SK-N-SH (cell line): Measurements from ENCODE around the gene STUB1. TPM values are rescaled to one million over a fixed set of nuclear protein-coding genes. Genes with fewer than 3 reads are reported as not detected.
A peak's percentile ranks its signal among the peaks of the same experiment; 100 is the strongest.

Experiments
- CTCF ChIA-PET: fragments of 300-600, 350-600 bp; formaldehyde crosslinking; extraction: SDS; loops from one replicate; lab custom pipeline; 2021; lab: Yijun Ruan, JAX
- POLR2A ChIA-PET: fragments of 350-600 bp; sonication (Branson Sonifier 250); formaldehyde crosslinking; extraction: SDS; loops from one replicate; lab custom pipeline; 2020; ENCODE audit warnings: antibody characterized with exemption, inconsistent platforms; lab: Yijun Ruan, JAX
- DNase-seq: peaks from one replicate; pipeline ENCODE4 v3.0.0; 2012
- H2AFZ ChIP-seq: fragments of 200-600 bp; sonication (generic); 2 replicates; pipeline ENCODE4 v1.8.1; 2016; ENCODE audit warnings: antibody characterized with exemption, mild to moderate bottlenecking, low read depth
- H3F3A ChIP-seq: fragments of 200-600 bp; sonication (generic); replicated peaks from 2 replicates; pipeline ENCODE3; 2016; ENCODE audit warnings: antibody characterized with exemption, mild to moderate bottlenecking; ENCODE audit not compliant: insufficient read depth
- H3K27ac ChIP-seq, 2 experiments: fragments of 200-500 bp in 1 of 2; fragments of 200-600 bp in 1 of 2; sonication (Bioruptor generic) in 1 of 2; sonication (generic), shearing (Covaris generic) in 1 of 2; 2 replicates each; pipeline versions ENCODE4 v1.5.1 to v1.6.1; 2014 to 2016; ENCODE audit warnings: low read depth in 2 of 2, inconsistent platforms in 1 of 2, low read length in 1 of 2, mild to moderate bottlenecking in 1 of 2, mixed read lengths in 1 of 2
- H3K27me3 ChIP-seq: fragments of 200-600 bp; sonication (generic), shearing (Covaris generic); 2 replicates; pipeline ENCODE4 v1.6.1; 2016; ENCODE audit warnings: mixed run types; ENCODE audit not compliant: insufficient read depth
- H3K36me3 ChIP-seq, 2 experiments: fragments of 200-500 bp in 1 of 2; fragments of 200-600 bp in 1 of 2; sonication (Bioruptor generic) in 1 of 2; sonication (generic) in 1 of 2; replicated peaks in 1 of 2; 2 replicates each; pipeline versions ENCODE3 to v1.5.1; 2014 to 2016; ENCODE audit warnings: low read length in 1 of 2, mild to moderate bottlenecking in 1 of 2; ENCODE audit not compliant: insufficient read depth in 2 of 2, control insufficient read depth in 1 of 2
- H3K4me1 ChIP-seq, 2 experiments: fragments of 200-500 bp in 1 of 2; fragments of 200-600 bp in 1 of 2; sonication (Bioruptor generic) in 1 of 2; sonication (generic), shearing (Covaris generic) in 1 of 2; 2 replicates each; pipeline versions ENCODE4 v1.5.1 to v1.6.1; 2014 to 2016; ENCODE audit warnings: low read depth in 1 of 2, low read length in 1 of 2, mixed run types in 1 of 2; ENCODE audit not compliant: insufficient read depth in 2 of 2, control insufficient read depth in 1 of 2
- H3K4me2 ChIP-seq: fragments of 200-600 bp; sonication (generic), shearing (Covaris generic); 2 replicates; pipeline ENCODE4 v1.6.1; 2017; ENCODE audit warnings: mixed run types
- H3K4me3 ChIP-seq, 2 experiments: fragments of 200-500 bp in 1 of 2; fragments of 200-600 bp in 1 of 2; sonication (Bioruptor generic) in 1 of 2; sonication (generic), shearing (Covaris generic) in 1 of 2; 2 replicates each; pipeline versions ENCODE4 v1.5.1 to v1.8.1; 2014 to 2016; ENCODE audit warnings: low read depth in 2 of 2, inconsistent platforms in 1 of 2, low read length in 1 of 2, mild to moderate bottlenecking in 1 of 2, mixed read lengths in 1 of 2, moderate library complexity in 1 of 2
- H3K79me2 ChIP-seq: fragments of 200-600 bp; sonication (generic); 2 replicates; pipeline ENCODE4 v1.8.1; 2017; ENCODE audit warnings: mild to moderate bottlenecking; ENCODE audit not compliant: insufficient read depth
- H3K9ac ChIP-seq: fragments of 200-600 bp; sonication (generic); 2 replicates; pipeline ENCODE4 v1.6.1; 2017; ENCODE audit warnings: mixed run types
- H3K9me2 ChIP-seq: fragments of 200-600 bp; sonication (generic); 2 replicates; pipeline ENCODE4 v1.6.1; 2017; ENCODE audit warnings: mixed run types
- H3K9me3 ChIP-seq: fragments of 200-600 bp; sonication (generic); 2 replicates; pipeline ENCODE4 v1.6.1; 2017; ENCODE audit warnings: mixed run types, mild to moderate bottlenecking, moderate library complexity
- H4K20me1 ChIP-seq: fragments of 200-600 bp; sonication (generic); 2 replicates; pipeline ENCODE4 v1.6.1; 2017; ENCODE audit warnings: mild to moderate bottlenecking, mixed run types; ENCODE audit not compliant: insufficient read depth
- POLR2AphosphoS5 ChIP-seq: IDR thresholded peaks from 2 replicates; pipeline ENCODE4 v1.6.1; 2012; ENCODE audit warnings: low read depth, low read length
- RCOR1 ChIP-seq: fragments of 150-350 bp; IDR thresholded peaks from 2 replicates; pipeline ENCODE4 v1.6.1; 2017; ENCODE audit warnings: antibody characterized with exemption, low read length
- REST ChIP-seq: IDR thresholded peaks from 2 replicates; pipeline ENCODE4 v1.6.1; 2012; ENCODE audit warnings: mild to moderate bottlenecking, low read depth, low read length, moderate library complexity
- SIN3A ChIP-seq: IDR thresholded peaks from 2 replicates; pipeline ENCODE4 v1.6.1; 2012; ENCODE audit warnings: low read depth, mild to moderate bottlenecking, low read length, moderate library complexity, borderline replicate concordance
- TCF12 ChIP-seq: IDR thresholded peaks from 2 replicates; pipeline ENCODE4 v1.4.0; 2012
- USF1 ChIP-seq: IDR thresholded peaks from 2 replicates; pipeline ENCODE4 v1.4.0; 2012; ENCODE audit warnings: low read depth, borderline replicate concordance
- WGBS: methylation state at CpG from one replicate; pipeline ENCODE4 v1.1.6; 2017; ENCODE audit warnings: low lambda C conversion rate; 5-methylcytosine and 5-hydroxymethylcytosine counted together
- polyA plus RNA-seq, 3 experiments: library from polyadenylated mRNA; depleted of rRNA; stranded (reverse); fragments of >200 nt; gene quantifications; 2 replicates each; pipeline ENCODE4 v1.2.3, GENCODE V29; 2012
- TF ChIP-seq, protein P1 (sequence below): IDR thresholded peaks from 2 replicates; pipeline ENCODE4; 2012

Gene STUB1
- polyA plus RNA-seq, 1 of the 3 experiments (the other 2 are of a cell fraction) = 323 TPM

- POLR2A ChIA-PET = interaction anchor here (0.8 to 2.6 kb wide), 7 partner anchors 8 to 18 kb away, joined by 3 to 13 read pairs (median 3); partner anchors contain the start of gene METRN
Observed at GRCh38 chr16:724188-725040, 44.2 kb downstream of the STUB1 start.

DNA sequence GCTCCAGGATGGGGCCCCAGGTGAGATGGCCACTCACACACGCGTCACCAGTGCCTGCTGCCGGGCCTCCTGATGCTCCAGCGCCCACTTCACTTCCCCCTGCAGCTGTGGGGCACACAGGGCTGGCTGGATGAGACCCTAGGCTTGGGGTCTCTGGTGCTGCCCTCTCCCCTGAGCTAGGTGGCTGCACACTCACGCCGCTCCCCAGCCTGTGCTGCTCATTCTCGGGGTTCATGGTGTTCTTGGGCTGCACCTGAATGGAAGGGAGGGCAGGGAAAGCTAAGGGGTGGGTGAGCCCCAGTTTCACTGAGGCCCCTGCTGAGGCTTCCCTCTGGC lies 44.8 kb downstream of the STUB1 start:
- H3K27me3 ChIP-seq = no peaks in the 10 kb centered on the region
- TF ChIP-seq SIN3A (no peak), REST (no peak), TCF12 (no peak)
- TF ChIP-seq, protein P1, sequence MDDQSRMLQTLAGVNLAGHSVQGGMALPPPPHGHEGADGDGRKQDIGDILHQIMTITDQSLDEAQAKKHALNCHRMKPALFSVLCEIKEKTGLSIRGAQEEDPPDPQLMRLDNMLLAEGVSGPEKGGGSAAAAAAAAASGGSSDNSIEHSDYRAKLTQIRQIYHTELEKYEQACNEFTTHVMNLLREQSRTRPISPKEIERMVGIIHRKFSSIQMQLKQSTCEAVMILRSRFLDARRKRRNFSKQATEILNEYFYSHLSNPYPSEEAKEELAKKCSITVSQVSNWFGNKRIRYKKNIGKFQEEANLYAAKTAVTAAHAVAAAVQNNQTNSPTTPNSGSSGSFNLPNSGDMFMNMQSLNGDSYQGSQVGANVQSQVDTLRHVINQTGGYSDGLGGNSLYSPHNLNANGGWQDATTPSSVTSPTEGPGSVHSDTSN = no peak
- TF ChIP-seq, all 33 proteins: peak for 0
- Histone ChIP-seq H4K20me1 (0 out of 2 replicates have a peak, but pooled peaks cover 14% of the 10 kb centered on the region), H3K9me3 (no peaks in the 10 kb centered on the region), H3F3A (peaks cover 21% of the 10 kb centered on the region), H3K27ac (no peak overlapping the region), H3K79me2 (no peaks in the 10 kb centered on the region; the same call in 1 of the 2 replicates), H3K9ac (no peak overlapping the region), H3K9me2 (no peaks in the 10 kb centered on the region), H3K4me1 (peaks cover 5 to 30% of the 10 kb centered on the region in 2 experiments; a peak in 3 of 4 replicates), H3K4me3 (no peak overlapping the region), H3K4me2 (no peak overlapping the region), H2AFZ (no peak overlapping the region), H3K36me3 (peaks cover 0 to 2% of the 10 kb centered on the region in 2 experiments)
- CTCF ChIA-PET = interaction anchor here (1.3 to 20.3 kb wide), 4 partner anchors 12 to 61 kb away, joined by 3 to 358 read pairs (median 7); partner anchors contain the start of genes ANTKMT, FBXL16 and METRN
- POLR2A ChIA-PET = interaction anchor here (1.0 to 2.6 kb wide), 4 partner anchors 9 to 18 kb away, joined by 3 to 13 read pairs (median 3); partner anchors contain the start of gene METRN
- 94% methylated on average over 3 of the region's 7 CpGs for WGBS
- no peak for DNase-seq

More at GRCh38 chr16:724188-725040, 44.2 kb downstream of the STUB1 start:
- TF ChIP-seq POLR2AphosphoS5 (peak; percentile 26; the same call in 1 of the 2 replicates), USF1 (no peak), RCOR1 (no peak)
- CTCF ChIA-PET = interaction anchor here (1.3 to 22.4 kb wide), 6 partner anchors 4 to 61 kb away, joined by 3 to 358 read pairs (median 8); partner anchors contain the start of genes ANTKMT, CCDC78, CIAO3 and FBXL16
- H3K9me3 ChIP-seq = no peaks in the 10 kb centered on the region
- 0 out of 2 replicates have a peak, but pooled peaks cover 14% of the 10 kb centered on the region for H4K20me1 ChIP-seq
- no peaks in the 10 kb centered on the region for H3K27me3 ChIP-seq
- H2AFZ ChIP-seq = no peak overlapping the region
- no peak overlapping the region for H3K4me2 ChIP-seq
- peaks cover 25% of the 10 kb centered on the region for H3F3A ChIP-seq
- no peaks in the 10 kb centered on the region; the same call in 1 of the 2 replicates for H3K79me2 ChIP-seq
- H3K4me1 ChIP-seq = peaks cover 8 to 36% of the 10 kb centered on the region in 2 experiments; a peak in 3 of 4 replicates
- WGBS = no CpG with 5 or more reads among the region's 29 CpGs
- no peak for DNase-seq
- H3K27ac ChIP-seq = no peak overlapping the region
- peaks cover 0 to 2% of the 10 kb centered on the region in 2 experiments for H3K36me3 ChIP-seq
- H3K4me3 ChIP-seq = no peak overlapping the region
- H3K9me2 ChIP-seq = no peaks in the 10 kb centered on the region
- no peak overlapping the region for H3K9ac ChIP-seq
